Mucosa of descending colon (tissue), 3 donors: Measurements from ENCODE around the gene MCU. TPM values are rescaled to one million over a fixed set of nuclear protein-coding genes. Genes with fewer than 3 reads are reported as not detected.

Experiments
- ATAC-seq: fragments of 200-7000 bp; cut with Tn5 transposase; one replicate; pipeline ENCODE4 v1.9.1; 2020; ENCODE audit warnings: mild to moderate bottlenecking, moderate library complexity
- DNase-seq, 3 donors: peaks; one replicate each; pipeline ENCODE4 v3.0.0-alpha.2; 2020
- H3K36me3 ChIP-seq: fragments of 200-600 bp; one replicate; pipeline ENCODE4 v1.8.0; 2021; ENCODE audit warnings: low read depth, mild to moderate bottlenecking
- H3K4me1 ChIP-seq: fragments of 200-600 bp; one replicate; pipeline ENCODE4 v1.8.0; 2021; ENCODE audit warnings: low read depth, mild to moderate bottlenecking
- H3K4me3 ChIP-seq: fragments of 200-600 bp; one replicate; pipeline ENCODE4 v1.8.0; 2021; ENCODE audit warnings: mild to moderate bottlenecking
- H3K9me3 ChIP-seq: fragments of 200-600 bp; one replicate; pipeline ENCODE4 v1.8.0; 2021; ENCODE audit warnings: mild to moderate bottlenecking
- CTCF ChIP-seq: fragments of 200-600 bp; IDR thresholded peaks from one replicate; pipeline ENCODE4 v1.8.0; 2022; ENCODE audit warnings: antibody characterized with exemption, mild to moderate bottlenecking
- intact Hi-C, 2 donors: fragments of 100-400 bp; cut with DNase I in 1 of 2; cut with micrococcal nuclease in 1 of 2; formaldehyde crosslinking; loops; one replicate each; pipeline versions ENCODE4 v1.11.0 to v1.11.1; 2022; cut with DNase I, micrococcal nuclease
- total RNA-seq, 3 donors: library from RNA; stranded (reverse); fragmentation: NEBNext Ultra II Directional in 2 of 3; extraction: Animal tissue kit (Norgen Biotek cat#: 25700) in 2 of 3; gene quantifications; one replicate each; pipeline versions ENCODE4 v1.2.1 to v1.2.4, GENCODE V29; 2021 to 2023
- donor health status: DM: no; HTN: no; CAD: no; lungs with moderate emphysema.
- donor health status: DM: no; HTN: no; CAD: no.
- donor health status: DM: no; HTN: yes; CAD: no.

MCU gene
- total RNA-seq, 3 donors from 2014 or later: 44.8 to 98.6 (median 89.0) TPM

GRCh38 chr10:72709041-72709440 is 17.1 kb downstream of the MCU start:
- no peaks in the 10 kb centered on the region for H3K36me3 ChIP-seq
- no peak for DNase-seq
- H3K4me1 ChIP-seq: peaks cover 5% of the 10 kb centered on the region
- no peak for TF ChIP-seq CTCF
- ATAC-seq: no peak
- intact Hi-C loops: no loop called here
- no peaks in the 10 kb centered on the region for H3K9me3 ChIP-seq
- no peak overlapping the region for H3K4me3 ChIP-seq

GRCh38 chr10:72712136-72712535 is 20.2 kb downstream of the MCU start:
- no peak for TF ChIP-seq CTCF
- Histone ChIP-seq H3K9me3 (no peaks in the 10 kb centered on the region), H3K4me1 (peaks cover 5% of the 10 kb centered on the region), H3K36me3 (no peaks in the 10 kb centered on the region), H3K4me3 (no peak overlapping the region)
- no peak for ATAC-seq
- intact Hi-C loops: no loop called here
- no peak for DNase-seq

GRCh38 chr10:72719941-72720592 is 28.1 kb downstream of the MCU start:
- ATAC-seq (peak; percentile 75), DNase-seq (no peak)
- no peaks in the 10 kb centered on the region for H3K36me3 ChIP-seq
- no peak overlapping the region for H3K4me3 ChIP-seq
- H3K4me1 ChIP-seq: no peaks in the 10 kb centered on the region
- H3K9me3 ChIP-seq: no peaks in the 10 kb centered on the region
- TF ChIP-seq CTCF: no peak
- intact Hi-C loops: no loop called here

GRCh38 chr10:72720814-72721660 is 29.1 kb downstream of the MCU start:
- H3K36me3 ChIP-seq: no peaks in the 10 kb centered on the region
- no peaks in the 10 kb centered on the region for H3K9me3 ChIP-seq
- intact Hi-C loops: no loop called here
- H3K4me1 ChIP-seq: no peaks in the 10 kb centered on the region
- ATAC-seq (no peak), DNase-seq (no peak)
- TF ChIP-seq CTCF: no peak
- no peak overlapping the region for H3K4me3 ChIP-seq

GRCh38 chr10:72727130-72727529 is 35.2 kb downstream of the MCU start:
- TF ChIP-seq CTCF: no peak
- intact Hi-C loops: no loop called here

More at GRCh38 chr10:72727130-72727529, 35.2 kb downstream of the MCU start:
- no peak for ATAC-seq
- Histone ChIP-seq H3K36me3 (no peaks in the 10 kb centered on the region), H3K9me3 (no peaks in the 10 kb centered on the region), H3K4me3 (no peak overlapping the region), H3K4me1 (no peaks in the 10 kb centered on the region)
- no peak for DNase-seq
